HG03442 (cell line): ENCODE results near the gene FARS2.

Source experiments
- ATAC-seq: cut with Tn5 transposase; IDR thresholded peaks from one replicate; pipeline ENCODE4 v1.9.1; 2021; ENCODE audit warnings: mild to moderate bottlenecking, moderate library complexity; ENCODE audit not compliant: unreplicated experiment

Gene FARS2

DNA sequence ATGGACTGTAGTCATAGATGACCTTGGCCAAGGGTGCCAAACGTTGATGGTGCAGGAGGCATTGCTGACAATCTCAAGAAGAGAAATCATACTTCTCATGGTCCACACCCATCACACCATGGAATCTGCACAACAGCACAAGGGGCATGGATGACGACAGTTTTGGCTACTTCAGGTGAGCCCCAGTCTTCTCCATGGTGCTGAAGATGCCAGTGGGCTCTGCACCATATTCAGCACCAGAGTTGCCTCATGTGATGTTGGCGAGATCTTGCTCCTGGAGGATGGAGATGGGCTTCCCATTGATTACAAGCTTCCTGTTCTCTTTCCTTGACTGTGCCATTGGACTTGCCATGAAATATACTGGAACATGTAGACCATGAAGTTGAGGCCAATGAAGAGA lies 556.6 kb downstream of the FARS2 start:
- no peak for ATAC-seq

DNA sequence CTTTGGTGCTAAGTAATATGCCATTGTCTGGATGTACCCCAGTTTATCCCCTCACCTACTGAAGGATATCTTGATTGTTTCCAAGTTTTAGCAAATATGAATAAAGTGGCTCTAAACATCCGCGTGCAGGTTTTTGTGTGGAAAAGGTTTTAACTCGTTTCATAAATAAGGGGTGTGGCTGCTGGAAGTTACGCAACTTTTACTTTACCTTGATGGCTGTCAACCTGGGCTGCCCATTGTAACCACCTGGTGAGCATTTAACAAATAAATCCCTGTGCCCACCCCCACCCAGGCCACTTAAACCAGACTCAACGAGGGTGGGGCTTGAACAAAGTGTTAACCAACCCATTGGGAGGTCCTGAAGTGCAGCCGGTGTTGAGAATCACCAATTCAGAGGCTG lies 557.6 kb downstream of the FARS2 start:
- ATAC-seq: no peak
